GM18909 (cell line): Measurements from ENCODE around the gene GRIN1.
"Not testable (repeated sequence)": the region's sequence is repeated elsewhere in the genome, so short reads cannot be mapped to it uniquely, and the experiment has no call there.

Experiments
- ATAC-seq: cut with Tn5 transposase; IDR thresholded peaks from one replicate; pipeline ENCODE4 v1.9.1; 2021; ENCODE audit warnings: mild to moderate bottlenecking; ENCODE audit not compliant: unreplicated experiment, poor library complexity

GRIN1 gene

DNA sequence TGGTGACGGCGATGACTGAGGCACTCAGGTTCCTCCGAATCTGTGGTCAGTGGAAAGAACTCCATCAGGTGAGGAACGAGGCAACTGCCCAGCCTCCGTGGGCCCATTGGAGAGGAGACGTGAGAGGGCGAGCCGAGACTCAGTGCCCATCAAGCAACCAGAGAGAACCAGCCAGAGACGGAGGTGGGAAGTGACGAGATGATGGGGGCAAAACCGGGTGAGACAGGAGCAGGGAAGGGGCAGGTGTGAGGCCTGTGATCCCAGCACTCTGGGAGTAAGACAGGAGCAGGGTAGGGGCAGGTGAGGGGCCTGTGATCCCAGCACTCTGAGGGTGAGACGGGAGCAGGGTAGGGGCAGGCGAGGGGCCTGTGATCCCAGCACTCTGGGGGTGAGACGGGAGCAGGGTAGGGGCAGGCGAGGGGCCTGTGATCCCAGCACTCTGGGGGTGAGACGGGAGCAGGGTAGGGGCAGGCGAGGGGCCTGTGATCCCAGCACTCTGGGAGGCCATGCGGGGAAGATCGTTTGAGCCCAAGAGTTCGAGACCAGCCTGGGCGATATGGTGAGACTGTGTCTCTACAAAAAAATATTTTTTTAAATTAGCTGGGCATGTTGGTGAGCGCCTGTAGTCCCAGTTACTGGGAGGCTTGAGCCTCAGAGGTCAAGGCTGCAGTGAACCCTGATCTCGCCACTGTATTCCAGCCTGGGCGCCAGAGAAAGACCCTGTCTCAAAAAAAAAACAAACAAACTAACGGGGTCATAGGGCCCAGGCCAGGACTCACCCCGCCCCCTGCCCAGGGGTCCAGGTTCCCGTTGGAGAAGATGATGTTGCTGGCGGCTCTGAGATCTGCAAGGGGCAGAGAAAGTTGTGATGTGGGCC lies 27.8 kb upstream of the GRIN1 start:
- no peak for ATAC-seq

DNA sequence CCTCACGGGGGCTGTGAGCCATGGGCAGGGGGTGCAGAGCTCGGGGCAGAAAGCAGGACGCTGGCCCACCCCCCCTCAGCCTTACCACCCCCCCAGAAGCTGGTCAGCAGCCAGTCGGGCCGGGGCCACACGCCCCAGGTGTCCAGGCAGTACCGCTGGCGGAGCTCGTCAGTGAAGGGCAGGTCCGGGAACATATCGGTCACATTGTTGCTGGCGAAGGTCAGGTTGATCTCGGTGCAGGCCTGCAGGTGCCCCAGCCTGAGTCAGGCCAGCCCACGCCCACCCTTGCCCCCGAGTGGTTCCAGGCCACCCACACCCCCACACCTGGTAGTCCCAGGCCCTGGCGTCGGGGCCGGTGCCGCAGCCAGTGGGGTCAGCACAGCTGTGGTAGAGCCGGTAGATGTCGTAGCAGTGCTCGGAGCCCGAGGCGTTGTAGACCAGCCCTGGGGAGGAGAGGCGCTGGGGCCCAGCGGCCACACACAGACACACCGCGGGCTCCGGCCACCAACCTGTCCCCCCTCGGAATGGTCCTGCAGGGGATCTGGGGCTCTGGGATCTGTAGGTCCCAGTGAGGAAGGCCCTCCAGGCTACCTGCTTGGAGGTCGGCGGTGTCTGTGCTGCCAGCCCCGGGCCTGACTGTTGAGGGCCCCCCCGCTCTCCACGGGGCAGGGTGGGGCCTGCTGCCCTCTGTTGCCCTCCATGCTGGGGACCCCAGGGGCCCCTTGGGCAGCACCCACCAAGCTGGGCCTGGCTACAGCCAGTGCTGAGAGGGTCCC lies 27.0 kb upstream of the GRIN1 start:
- no peak for ATAC-seq

DNA sequence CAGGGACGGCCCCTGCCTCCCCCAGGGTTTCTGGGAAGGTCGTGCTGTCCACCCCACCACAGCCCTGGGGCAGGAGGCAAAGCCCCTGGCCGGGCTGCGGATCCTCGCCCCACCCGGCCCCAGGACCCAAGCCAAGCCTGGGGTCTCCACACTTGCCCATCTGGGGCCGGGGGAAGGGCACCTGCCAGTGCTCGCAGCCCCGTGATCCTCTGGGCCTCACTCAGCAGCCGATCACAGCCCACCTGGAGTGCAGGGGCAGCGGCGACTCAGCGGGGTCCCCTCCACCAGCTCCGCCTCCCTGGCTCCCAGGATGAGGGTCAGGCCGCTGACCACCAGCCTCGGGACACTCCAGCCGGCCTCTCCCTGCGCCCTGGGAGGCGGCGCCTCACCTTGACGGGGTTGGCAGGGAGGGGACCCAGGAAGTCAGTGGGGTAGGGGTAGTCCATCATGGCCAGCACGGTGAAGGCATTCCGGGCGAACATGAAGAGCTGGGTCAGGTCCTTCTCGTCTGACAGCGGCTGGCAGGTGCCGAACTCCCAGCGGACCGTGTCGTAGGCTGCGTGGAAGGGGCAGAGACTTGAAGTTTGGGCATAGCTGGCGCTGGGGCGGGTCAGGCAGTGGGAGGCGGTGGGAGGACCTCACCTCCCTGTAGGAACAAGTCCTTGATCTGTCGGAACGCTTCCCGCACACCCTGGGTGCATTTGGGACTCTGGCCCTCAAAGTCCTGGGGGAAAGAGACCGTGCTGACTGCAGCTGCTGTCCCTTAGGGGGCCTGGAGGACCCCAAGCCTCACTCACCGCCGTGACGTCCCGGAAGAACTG lies 26.2 kb upstream of the GRIN1 start:
- ATAC-seq = no peak

DNA sequence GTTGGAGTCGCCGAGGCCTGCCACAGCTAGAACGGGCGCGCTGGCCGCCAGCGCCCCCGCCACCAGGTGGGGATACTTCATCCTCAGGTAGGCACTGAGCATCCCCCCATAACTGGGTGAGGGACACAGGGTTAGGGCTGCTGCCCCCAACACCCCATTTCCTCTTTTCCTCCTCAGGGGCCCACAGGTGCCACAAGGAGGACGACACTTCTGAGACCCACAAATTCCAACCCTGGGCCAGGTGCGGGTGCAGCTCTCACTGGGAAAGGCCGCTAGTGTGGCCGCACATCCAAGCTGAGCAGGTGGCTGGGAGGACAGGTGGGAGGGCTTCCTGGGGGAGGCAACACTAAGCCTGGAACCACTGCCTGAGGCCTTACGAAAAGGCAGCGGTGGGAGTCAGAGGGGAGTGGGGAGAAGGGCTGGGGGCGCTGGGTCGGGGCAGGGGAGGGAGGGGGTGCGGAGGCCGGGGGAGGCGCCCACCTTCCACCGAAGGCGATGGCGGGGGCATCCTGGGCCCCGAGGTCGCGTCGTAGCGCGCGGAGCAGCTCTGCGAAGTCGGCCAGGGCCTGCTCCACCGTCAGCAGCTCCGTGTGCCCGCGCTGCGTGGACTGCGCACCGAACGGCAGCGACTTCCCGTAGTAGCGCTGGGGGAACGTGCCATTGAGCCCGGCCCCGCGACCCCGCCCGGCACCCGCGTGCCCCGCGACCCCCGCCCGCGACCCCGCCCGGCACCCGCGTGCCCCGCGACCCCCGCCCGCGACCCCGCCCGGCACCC lies 25.4 kb upstream of the GRIN1 start:
- ATAC-seq = no peak

DNA sequence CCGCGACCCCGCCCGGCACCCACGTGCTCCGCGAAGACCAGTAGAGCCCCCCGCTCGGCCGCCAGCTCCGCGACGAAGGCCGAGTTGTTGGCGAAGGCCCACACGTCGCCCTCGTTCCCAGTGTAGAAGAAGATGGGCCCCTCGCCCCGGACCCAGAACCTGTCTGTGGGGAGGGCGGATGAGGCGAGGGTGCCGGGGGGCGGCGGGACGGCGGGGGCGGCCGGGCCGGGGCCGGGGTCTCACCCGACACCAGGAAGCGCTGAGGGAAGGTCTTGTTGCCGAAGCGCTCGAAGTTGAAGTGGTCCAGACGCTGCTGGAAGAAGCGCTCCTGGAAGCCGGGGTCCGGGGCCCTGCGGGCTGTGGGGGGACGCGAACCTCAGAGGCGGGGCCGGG lies 24.7 kb upstream of the GRIN1 start:
- no peak for ATAC-seq

DNA sequence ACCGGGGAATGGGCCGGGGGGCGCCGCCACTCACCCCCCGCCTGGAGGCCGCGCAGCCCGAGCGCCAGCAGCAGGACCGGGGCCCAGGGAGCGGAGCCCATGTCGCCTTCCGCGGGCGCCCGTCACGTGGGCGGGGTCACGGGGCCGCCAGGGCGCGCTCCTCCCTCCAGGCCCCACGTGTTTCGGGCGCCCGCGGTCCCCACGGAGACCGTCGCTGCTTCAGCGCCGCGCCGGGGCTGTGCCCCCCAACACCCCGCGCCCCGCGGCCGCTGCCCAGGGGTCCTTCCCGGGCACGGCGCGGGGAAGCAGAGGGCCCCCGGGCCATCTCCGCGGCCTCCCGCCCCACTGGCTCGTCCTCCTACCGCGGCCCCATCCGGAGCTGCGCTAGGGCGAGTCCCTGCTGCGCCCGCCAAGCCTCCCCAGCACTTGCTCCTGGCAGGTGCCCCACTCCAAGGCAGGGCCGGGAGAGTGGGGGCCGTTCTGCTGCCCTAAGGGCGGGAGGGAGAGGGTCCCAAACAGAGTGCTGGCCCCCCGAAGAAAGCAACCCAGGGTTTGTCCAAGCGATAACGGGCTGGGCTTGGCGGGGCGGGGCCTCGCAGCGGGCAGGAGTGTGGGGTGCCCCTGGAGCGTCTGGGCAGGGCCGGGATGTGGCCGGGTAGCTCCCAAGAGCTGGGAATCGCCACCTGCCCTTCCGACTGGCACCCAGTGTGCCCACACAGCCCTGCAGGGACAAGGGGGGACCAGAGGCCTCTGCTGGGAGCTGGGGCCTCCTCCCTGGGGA lies 24.2 kb upstream of the GRIN1 start, which contains the start of gene DPP7:
Gene DPP7 (minus strand): TSS at position 121 of the 781 bp plus-strand sequence. CDS start 20 bp downstream, at position 101.
- ATAC-seq = peak; percentile 69

DNA sequence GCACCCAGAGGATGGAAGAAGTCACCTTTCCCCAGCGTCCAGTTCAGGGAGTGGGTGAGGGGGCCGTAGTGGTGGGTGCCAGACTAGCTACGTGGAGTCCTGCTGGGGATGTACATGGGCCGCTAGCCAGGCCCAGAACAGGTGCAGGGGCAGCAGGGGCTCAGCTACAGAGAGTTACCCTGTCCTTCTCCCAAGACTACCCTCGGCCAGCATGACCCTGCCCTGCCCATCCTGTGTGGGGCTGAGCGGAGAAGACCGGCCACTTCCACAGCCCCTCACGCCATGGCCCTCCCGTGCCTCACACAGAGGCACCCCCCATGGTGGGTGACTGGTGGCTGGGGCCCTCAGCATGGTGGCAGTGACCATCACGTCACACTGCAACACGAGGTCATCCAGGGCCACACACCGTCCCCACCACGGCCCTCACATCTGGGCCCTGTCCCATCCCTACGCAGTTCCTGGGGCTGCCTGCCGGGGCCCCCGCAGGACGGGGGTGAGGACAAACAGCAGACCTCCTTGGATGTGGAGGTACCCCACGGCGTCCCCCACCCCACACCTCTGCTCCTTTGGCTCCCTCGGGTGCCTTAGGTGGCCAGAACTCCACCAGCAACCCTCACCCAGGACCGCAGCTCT lies 23.4 kb upstream of the GRIN1 start:
- ATAC-seq = no peak

DNA sequence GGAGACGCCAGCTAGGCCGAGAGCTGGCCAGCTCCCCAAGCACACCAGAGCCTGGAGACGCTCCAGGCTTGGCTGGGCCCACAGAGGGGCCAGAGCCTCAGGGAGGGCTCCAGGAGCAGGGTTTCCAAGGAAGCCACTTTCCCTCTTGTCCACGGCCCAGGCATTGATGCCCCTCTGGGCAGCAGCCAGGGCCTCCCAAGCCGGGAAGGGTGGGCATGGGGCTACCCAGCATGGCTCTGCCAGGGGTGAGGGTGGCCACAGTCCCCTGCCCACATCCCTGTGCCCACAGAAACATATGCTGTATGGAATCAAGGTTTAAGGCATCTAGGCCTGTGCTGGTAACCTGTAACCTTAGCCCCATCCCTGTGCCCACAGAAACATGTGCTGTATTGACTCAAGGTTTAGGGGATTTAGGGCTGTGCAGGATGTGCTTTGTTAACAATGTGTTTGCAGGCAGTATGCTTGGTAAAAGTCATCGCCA lies 22.9 kb upstream of the GRIN1 start:
- no peak for ATAC-seq

DNA sequence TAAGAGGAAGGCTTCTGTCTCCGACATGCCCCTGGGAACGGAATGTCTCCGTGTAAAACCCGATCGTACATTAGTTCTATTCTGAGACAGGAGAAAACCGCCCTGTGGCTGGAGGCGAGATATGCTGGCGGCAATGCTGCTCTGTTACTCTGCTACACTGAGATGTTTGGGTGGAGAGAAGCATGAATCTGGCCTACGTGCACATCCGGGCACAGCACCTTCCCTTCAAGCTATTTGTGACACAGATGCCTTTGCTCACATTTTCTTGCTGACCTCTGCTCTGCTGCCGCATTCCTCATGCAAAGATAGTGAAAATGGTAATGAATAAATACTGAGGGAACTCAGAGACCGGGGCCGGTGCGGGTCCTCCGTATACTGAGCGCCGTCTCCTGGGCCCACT lies 22.2 kb upstream of the GRIN1 start:
- no peak for ATAC-seq

DNA sequence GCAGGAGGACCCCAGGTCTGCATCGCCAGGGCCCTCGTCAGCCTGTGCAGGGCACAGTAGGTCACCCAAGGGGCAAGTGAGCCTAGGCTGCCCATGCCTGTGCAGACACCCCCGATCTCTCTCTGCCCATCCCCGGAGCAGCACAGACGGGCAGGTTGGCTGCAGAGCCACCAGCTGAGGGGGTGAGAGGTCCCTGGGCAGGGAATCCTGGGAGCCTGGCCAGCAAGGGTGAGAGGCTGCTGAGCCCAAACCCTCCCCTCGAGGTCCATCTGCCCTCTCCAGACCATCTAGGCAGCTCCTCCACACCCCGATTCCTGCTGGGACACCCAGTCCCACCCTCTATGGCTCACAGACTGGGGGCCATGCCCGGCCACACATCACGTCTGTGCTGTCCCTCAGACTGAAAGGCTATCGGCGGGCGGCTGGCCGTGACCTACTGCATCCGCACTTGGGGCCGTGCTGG lies 21.7 kb upstream of the GRIN1 start:
- no peak for ATAC-seq

DNA sequence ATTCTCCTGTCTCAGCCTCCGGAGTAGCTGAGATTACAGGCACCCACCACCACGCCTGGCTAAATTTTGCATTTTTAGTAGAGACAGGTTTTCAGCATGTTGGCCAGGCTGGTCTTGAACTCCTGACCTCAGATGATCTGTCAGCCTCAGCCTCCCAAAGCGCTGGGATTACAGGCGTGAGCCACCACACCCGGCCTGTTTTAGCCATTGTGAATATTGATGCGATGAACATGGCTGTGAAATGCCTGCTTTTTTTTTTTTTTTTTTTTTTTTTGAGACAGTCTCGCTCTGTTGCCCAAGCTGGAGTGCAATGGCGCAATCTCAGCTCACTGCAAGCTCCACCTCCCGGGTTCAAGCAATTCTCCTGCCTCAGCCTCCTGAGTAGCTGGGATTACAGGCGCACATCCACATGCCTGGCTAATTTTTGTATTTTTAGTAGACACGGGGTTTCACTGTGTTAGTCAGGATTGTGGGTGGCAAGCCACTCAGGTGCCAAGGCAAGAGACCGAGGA lies 20.8 kb upstream of the GRIN1 start:
- ATAC-seq = not testable (repeated sequence)

DNA sequence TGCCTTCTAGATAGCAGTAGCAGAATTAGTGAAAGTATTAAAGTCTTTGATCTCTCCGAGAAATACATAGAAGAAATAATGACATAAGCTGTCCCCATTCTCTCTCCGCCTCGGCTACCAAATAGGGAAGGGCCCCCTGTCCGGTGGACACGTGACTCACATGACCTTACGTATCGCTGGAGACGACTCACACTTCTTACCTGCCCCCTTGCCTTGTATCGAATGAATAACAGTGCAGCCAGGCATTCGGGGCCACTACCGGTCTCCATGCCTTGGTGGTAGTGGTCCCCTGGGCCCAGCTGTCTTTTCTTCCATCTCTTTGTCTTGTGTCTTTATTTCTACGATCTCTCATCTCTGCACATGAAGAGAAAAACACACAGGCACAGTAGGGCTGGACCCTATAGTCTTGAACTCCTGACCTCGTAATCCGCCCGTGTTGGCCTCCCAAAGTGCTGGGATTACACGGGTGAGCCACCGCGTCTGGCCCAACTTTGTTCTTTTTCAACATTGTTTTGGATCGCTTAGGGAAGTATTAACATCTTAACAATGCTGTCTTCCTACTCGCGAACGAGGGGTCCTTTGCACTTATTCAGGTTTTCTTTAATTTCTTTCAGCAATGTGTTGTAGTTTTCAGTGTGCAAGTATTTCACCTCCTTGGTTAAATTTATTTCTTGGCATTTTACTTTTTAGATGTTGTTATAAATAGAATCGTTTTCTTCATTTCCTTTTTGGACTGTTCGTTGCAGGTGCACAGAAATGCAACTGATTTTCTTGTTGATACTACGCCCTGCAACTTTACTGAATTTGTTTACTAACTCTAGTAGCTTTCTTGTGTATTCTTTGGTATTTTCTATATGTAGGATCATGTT lies 16.8 kb upstream of the GRIN1 start:
- not testable (repeated sequence) for ATAC-seq

DNA sequence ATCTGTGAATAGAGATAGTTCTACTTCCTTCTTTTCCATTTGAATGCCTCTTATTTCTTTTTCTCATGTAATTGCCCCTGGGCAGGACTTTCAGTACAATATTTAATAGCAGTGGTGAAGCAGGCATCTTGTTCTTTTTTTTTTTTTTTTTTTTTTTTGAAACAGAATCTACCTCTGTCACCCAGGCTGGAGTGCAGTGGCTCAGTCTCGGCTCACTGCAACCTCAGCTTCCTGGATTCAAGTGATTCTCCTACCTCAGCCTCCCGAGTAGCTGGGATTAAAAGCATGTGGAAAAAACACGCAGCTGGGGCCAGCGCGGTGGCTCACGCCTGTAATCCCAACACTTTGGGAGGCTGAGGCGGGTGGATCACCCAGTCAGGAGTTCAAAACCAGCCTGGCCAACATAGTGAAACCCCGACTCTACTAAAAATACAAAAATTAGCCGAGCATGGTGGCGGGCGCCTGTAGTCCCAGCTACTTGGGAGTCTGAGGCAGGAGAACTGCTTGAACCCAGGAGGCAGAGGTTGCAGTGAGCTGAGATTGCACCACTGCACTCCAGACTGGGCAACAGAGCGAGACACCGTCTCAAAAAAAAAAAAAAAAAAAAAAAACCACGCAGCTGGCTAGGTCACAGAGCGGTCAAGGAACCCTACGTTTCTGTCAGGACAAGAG lies 16.0 kb upstream of the GRIN1 start:
- ATAC-seq = not testable (repeated sequence)

DNA sequence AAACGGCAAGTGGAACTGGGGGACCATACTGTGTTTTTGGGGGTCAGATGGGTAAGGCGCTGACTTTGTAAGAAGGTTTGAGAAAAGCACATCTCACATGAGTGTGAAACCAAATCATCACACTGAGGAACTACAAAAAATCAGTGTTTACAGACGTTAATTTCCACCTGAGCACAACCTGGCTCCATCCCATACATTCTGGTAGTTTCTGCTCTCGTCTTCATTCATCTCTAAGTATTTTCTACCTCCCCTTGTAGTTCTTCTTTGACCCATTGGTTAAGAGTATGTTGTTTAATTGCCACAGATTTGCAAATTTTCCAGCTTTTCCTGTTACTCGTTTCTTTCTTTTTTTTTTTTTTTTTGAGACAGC lies 15.5 kb upstream of the GRIN1 start:
- peak; percentile 52 for ATAC-seq

DNA sequence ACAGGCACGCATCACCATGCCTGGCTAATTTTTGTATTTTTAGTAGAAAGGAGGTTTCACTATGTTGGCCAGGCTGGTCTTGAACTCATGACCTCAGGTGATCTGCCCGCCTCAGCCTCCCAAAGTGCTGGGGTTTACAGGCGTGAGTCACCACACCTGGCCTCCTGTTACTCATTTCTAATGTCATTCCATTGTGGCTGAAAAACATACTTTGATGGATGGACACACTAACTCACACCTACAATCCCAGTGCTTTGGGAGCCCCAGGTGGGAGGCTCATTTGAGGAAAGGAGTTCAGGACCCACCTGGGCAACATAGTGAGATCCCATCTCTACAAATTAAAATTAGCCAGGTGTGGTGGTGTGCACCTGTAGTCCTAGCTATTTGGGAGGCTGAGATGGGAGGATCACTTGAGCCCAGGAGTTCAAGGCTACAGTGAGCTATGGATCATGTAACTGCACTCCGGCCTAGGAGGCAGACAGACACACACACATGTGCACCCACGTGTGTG lies 14.9 kb upstream of the GRIN1 start:
- ATAC-seq = not testable (repeated sequence)

DNA sequence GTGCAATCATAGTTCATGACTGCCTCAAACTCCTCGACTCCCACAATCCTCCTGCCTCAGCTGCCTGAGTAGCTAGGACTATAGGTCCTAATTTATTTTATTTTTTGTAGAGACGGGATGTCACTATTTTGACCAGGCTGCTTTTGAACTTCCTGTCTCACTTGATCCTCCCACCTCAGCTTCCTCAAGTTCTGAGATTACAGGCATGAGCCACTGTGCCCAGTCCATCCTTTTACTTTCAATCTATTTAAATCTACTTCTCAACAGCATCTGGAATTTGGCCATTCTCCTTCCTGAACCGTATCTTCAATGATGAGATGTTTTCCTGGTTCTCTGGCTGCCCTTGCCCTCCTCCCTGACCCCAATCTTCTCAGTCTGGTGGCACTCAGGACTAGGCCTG lies 12.2 kb upstream of the GRIN1 start:
- no peak for ATAC-seq
